ENCODE measurements around the gene MEI1.

- TF ChIP-seq CTCF (IDR thresholded peaks at IDR 0.05; ENCODE audit: low read depth, low read length, poor library complexity, severe bottlenecking) = no peak
- no peak for TF ChIP-seq EZH2phosphoT487 (IDR thresholded peaks at IDR 0.05; ENCODE audit: borderline replicate concordance, low read length)
Measured at GRCh38 chr22:41831383-41831782, 132.1 kb downstream of the MEI1 start.

Measured in DOHH2 (cell line).